HepG2 (cell line): ENCODE results near the gene LAPTM4A. TPM values are rescaled to one million over a fixed set of nuclear protein-coding genes. Genes with fewer than 3 reads are reported as not detected.

Experiments used
- CCDC6 ChIP-seq: sonication (generic); formaldehyde crosslinking; IDR thresholded peaks from 2 replicates; pipeline ENCODE4 v1.8.1; 2022; ENCODE audit warnings: mild to moderate bottlenecking, missing genetic modification reagents, moderate library complexity
- FOSL1 ChIP-seq: sonication (generic); formaldehyde crosslinking; IDR thresholded peaks from 2 replicates; pipeline ENCODE4 v1.9.0; 2021; ENCODE audit warnings: missing genetic modification reagents, borderline replicate concordance
- KMT2B ChIP-seq: IDR thresholded peaks from 2 replicates; pipeline ENCODE4 v1.6.1; 2016; ENCODE audit warnings: missing genetic modification reagents, missing compliant biosample characterization
- PCBP1 ChIP-seq: fragments of 200-400 bp; formaldehyde crosslinking; IDR thresholded peaks from 2 replicates; pipeline ENCODE4 v1.6.1; 2017; ENCODE audit warnings: mild to moderate bottlenecking, low read depth, low read length, borderline replicate concordance
- RELA ChIP-seq: sonication (generic); formaldehyde crosslinking; IDR thresholded peaks from 2 replicates; pipeline ENCODE4 v1.4.0; 2020; ENCODE audit warnings: missing genetic modification reagents
- SMAD9 ChIP-seq: sonication (generic); formaldehyde crosslinking; IDR thresholded peaks from 2 replicates; pipeline ENCODE4 v1.5.1; 2020; ENCODE audit warnings: mild to moderate bottlenecking, missing genetic modification reagents
- TAF1 ChIP-seq: sonication (generic); formaldehyde crosslinking; IDR thresholded peaks from 2 replicates; pipeline ENCODE4 v1.4.0; 2020; ENCODE audit warnings: missing genetic modification reagents
- TP53 ChIP-seq: sonication (generic); formaldehyde crosslinking; conservative IDR thresholded peaks from 2 replicates; pipeline ENCODE4 v1.4.0; 2020; ENCODE audit warnings: missing genetic modification reagents
- ZBTB33 ChIP-seq: sonication (generic); formaldehyde crosslinking; IDR thresholded peaks from 2 replicates; pipeline ENCODE4 v1.4.0; 2020; ENCODE audit warnings: missing genetic modification reagents
- ZBTB38 ChIP-seq: sonication (generic); formaldehyde crosslinking; IDR thresholded peaks from 2 replicates; pipeline ENCODE4 v1.5.1; 2020; ENCODE audit warnings: mild to moderate bottlenecking, missing genetic modification reagents
- ZFP36L2 ChIP-seq: sonication (generic); formaldehyde crosslinking; IDR thresholded peaks from 2 replicates; pipeline ENCODE4 v1.4.0; 2020; ENCODE audit warnings: missing genetic modification reagents
- ZHX1 ChIP-seq: sonication (generic); formaldehyde crosslinking; IDR thresholded peaks from 2 replicates; pipeline ENCODE4 v1.8.1; 2022; ENCODE audit warnings: low read depth, mild to moderate bottlenecking, missing genetic modification reagents
- ZMAT5 ChIP-seq: sonication (generic); formaldehyde crosslinking; IDR thresholded peaks from 2 replicates; pipeline ENCODE4 v1.5.0; 2020; ENCODE audit warnings: mild to moderate bottlenecking, low read depth, missing genetic modification reagents, borderline replicate concordance
- ZNF24 ChIP-seq: fragments of 450-650 bp; IDR thresholded peaks from 2 replicates; pipeline ENCODE4 v1.6.1; 2017; ENCODE audit warnings: antibody characterized with exemption, mild to moderate bottlenecking
- ZNF337 ChIP-seq: sonication (generic); formaldehyde crosslinking; IDR thresholded peaks from 2 replicates; pipeline ENCODE4 v1.5.1; 2020; ENCODE audit warnings: missing genetic modification reagents, low read depth, mild to moderate bottlenecking, borderline replicate concordance
- ZNF33B ChIP-seq: sonication (generic); formaldehyde crosslinking; IDR thresholded peaks from 2 replicates; pipeline ENCODE4 v1.5.1; 2020; ENCODE audit warnings: mild to moderate bottlenecking, missing genetic modification reagents
- ZNF414 ChIP-seq: sonication (generic); formaldehyde crosslinking; IDR thresholded peaks from 2 replicates; pipeline ENCODE4 v1.5.0; 2020; ENCODE audit warnings: missing genetic modification reagents
- ZNF513 ChIP-seq: sonication (generic); formaldehyde crosslinking; conservative IDR thresholded peaks from 2 replicates; pipeline ENCODE4 v1.5.0; 2020; ENCODE audit warnings: missing genetic modification reagents
- ZNF572 ChIP-seq: sonication (generic); formaldehyde crosslinking; IDR thresholded peaks from 2 replicates; pipeline ENCODE4 v1.5.1; 2020; ENCODE audit warnings: mild to moderate bottlenecking, missing genetic modification reagents
- ZNF576 ChIP-seq: sonication (generic); formaldehyde crosslinking; IDR thresholded peaks from 2 replicates; pipeline ENCODE4 v1.4.0; 2020; ENCODE audit warnings: mild to moderate bottlenecking, missing genetic modification reagents
- ZNF775 ChIP-seq: sonication (generic); formaldehyde crosslinking; IDR thresholded peaks from 2 replicates; pipeline ENCODE4 v1.4.0; 2020; ENCODE audit warnings: missing genetic modification reagents, mild to moderate bottlenecking, moderate library complexity, borderline replicate concordance
- polyA plus RNA-seq, 8 experiments: library from polyadenylated mRNA; depleted of rRNA in 3 of 8; stranded (reverse) in 7 of 8; unstranded in 1 of 8; fragments of >200 nt; fragmentation: Illumina TruSeq in 4 of 8; extraction: Trizol in 4 of 8; gene quantifications; 2 replicates each; pipeline versions ENCODE4 v1.2.1 to v1.2.3, GENCODE V29; 2011 to 2016; ENCODE audit warnings: low read depth in 4 of 8, missing spikeins in 1 of 8, mixed read lengths in 1 of 8; ENCODE audit not compliant: insufficient read depth in 1 of 8
- total RNA-seq, 5 experiments: library from RNA; depleted of rRNA; stranded (reverse); fragments of >200 nt; fragmentation: Illumina TruSeq; extraction: Trizol; gene quantifications; 2 replicates each; pipeline ENCODE4 v1.2.3, GENCODE V29; 2016; ENCODE audit warnings: low read depth in 1 of 5

Gene LAPTM4A
- total and polyA plus RNA-seq, 2 of the 13 experiments (the other 11 are each of a cell fraction or from before 2014, with no cell fraction given): 116 to 558 TPM

- TF ChIP-seq TAF1 (CRISPR knock-in tag) (peak; percentile 32; the same call in 1 of the 2 replicates), RELA (CRISPR knock-in tag) (0 out of 2 replicates have a peak, but pooled peaks have one; percentile 37), ZBTB33 (peak; percentile 28; the same call in 1 of the 2 replicates), ZBTB38 (peak; percentile 27; the same call in 1 of the 2 replicates), FOSL1 (CRISPR knock-in tag) (no peak), ZFP36L2 (CRISPR knock-in tag) (no peak), ZNF513 (CRISPR knock-in tag) (no peak), ZNF775 (peak; percentile 88; the same call in 1 of the 2 replicates), ZNF24 (0 out of 2 replicates have a peak, but pooled peaks have one; percentile 48), SMAD9 (peak; percentile 66; the same call in 1 of the 2 replicates), PCBP1 (no peak), ZHX1 (CRISPR knock-in tag) (no peak), ZMAT5 (CRISPR knock-in tag) (no peak), ZNF33B (CRISPR knock-in tag) (0 out of 2 replicates have a peak, but pooled peaks have one; percentile 73), ZNF572 (CRISPR knock-in tag) (0 out of 2 replicates have a peak, but pooled peaks have one; percentile 14), ZNF414 (CRISPR knock-in tag) (peak; percentile 84; the same call in 1 of the 2 replicates), CCDC6 (CRISPR knock-in tag) (peak; percentile 57; the same call in 1 of the 2 replicates), KMT2B (CRISPR knock-in tag) (peak; percentile 39; the same call in 1 of the 2 replicates), TP53 (CRISPR knock-in tag) (no peak), ZNF337 (CRISPR knock-in tag) (peak; percentile 76; the same call in 1 of the 2 replicates), ZNF576 (CRISPR knock-in tag) (peak; percentile 99)
Measured at GRCh38 chr2:20093263-20094141, 42.1 kb upstream of the LAPTM4A start (continued).
